Measurements from ENCODE around the gene NTRK3.

DNA sequence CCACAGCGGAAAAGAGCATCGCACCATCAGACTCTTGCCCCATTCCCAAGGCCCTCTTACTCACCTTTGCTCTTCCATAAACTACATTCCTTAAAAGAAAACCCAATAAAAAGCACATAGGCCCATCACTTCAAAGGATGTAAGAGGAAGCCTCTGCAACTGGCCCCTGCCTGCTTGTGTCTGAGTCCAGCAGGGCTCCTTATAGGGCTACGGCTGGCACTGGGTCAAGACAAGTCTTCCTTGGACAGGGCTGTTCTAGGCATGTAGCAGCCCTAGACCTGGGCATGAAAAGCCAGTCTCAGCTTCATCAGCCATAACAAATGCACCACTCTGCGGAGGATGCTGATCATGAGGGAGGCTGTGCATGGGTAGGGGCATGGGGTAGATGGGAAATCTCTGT is 218.3 kb downstream of the NTRK3 start:
- TF ChIP-seq, protein P1, sequence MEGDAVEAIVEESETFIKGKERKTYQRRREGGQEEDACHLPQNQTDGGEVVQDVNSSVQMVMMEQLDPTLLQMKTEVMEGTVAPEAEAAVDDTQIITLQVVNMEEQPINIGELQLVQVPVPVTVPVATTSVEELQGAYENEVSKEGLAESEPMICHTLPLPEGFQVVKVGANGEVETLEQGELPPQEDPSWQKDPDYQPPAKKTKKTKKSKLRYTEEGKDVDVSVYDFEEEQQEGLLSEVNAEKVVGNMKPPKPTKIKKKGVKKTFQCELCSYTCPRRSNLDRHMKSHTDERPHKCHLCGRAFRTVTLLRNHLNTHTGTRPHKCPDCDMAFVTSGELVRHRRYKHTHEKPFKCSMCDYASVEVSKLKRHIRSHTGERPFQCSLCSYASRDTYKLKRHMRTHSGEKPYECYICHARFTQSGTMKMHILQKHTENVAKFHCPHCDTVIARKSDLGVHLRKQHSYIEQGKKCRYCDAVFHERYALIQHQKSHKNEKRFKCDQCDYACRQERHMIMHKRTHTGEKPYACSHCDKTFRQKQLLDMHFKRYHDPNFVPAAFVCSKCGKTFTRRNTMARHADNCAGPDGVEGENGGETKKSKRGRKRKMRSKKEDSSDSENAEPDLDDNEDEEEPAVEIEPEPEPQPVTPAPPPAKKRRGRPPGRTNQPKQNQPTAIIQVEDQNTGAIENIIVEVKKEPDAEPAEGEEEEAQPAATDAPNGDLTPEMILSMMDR (IDR thresholded peaks at IDR 0.05) = no peak
- TF ChIP-seq POLR2AphosphoS5 (IDR thresholded peaks at IDR 0.05) = no peak
- TF ChIP-seq POLR2A (IDR thresholded peaks at IDR 0.05) = no peak

All from prostate gland (tissue), 2 donors.